Ishikawa (cell line): Measurements from ENCODE around the gene TRAPPC1.

Source experiments
- CEBPB ChIP-seq: IDR thresholded peaks from 2 replicates; pipeline ENCODE4 v1.6.1; 2012
- CREB1 ChIP-seq: IDR thresholded peaks from 2 replicates; pipeline ENCODE4 v1.6.1; 2012; ENCODE audit warnings: low read depth
- EGR1 ChIP-seq: IDR thresholded peaks from 2 replicates; pipeline ENCODE4 v1.6.1; 2012
- EP300 ChIP-seq: IDR thresholded peaks from 2 replicates; pipeline ENCODE4 v1.6.1; 2012; ENCODE audit warnings: borderline replicate concordance
- FOXM1 ChIP-seq: IDR thresholded peaks from 2 replicates; pipeline ENCODE4 v1.6.1; 2012; ENCODE audit warnings: low read depth, borderline replicate concordance
- NFIC ChIP-seq: IDR thresholded peaks from 2 replicates; pipeline ENCODE4 v1.6.1; 2012
- RAD21 ChIP-seq: IDR thresholded peaks from 2 replicates; pipeline ENCODE4 v1.6.1; 2012; ENCODE audit warnings: low read depth
- TAF1 ChIP-seq: IDR thresholded peaks from 2 replicates; pipeline ENCODE4 v1.6.1; 2012; ENCODE audit warnings: low read depth, mild to moderate bottlenecking
- TCF12 ChIP-seq: IDR thresholded peaks from 2 replicates; pipeline ENCODE4 v1.6.1; 2012; ENCODE audit warnings: low read depth
- TEAD4 ChIP-seq: IDR thresholded peaks from 2 replicates; pipeline ENCODE4 v1.6.1; 2012
- YY1 ChIP-seq: IDR thresholded peaks from 2 replicates; pipeline ENCODE4 v1.6.1; 2012; ENCODE audit warnings: low read depth
- ZBTB7A ChIP-seq: IDR thresholded peaks from 2 replicates; pipeline ENCODE4 v1.6.1; 2012; ENCODE audit warnings: low read depth
- TF ChIP-seq, protein P1 (sequence below): IDR thresholded peaks from 2 replicates; pipeline ENCODE4 v1.6.1; 2012
- TF ChIP-seq, protein P2 (sequence below): IDR thresholded peaks from 2 replicates; pipeline ENCODE4 v1.6.1; 2012
- TF ChIP-seq, protein P3 (sequence below): IDR thresholded peaks from 2 replicates; pipeline ENCODE4 v1.6.1; 2012; ENCODE audit warnings: low read depth, mild to moderate bottlenecking

Gene TRAPPC1

DNA sequence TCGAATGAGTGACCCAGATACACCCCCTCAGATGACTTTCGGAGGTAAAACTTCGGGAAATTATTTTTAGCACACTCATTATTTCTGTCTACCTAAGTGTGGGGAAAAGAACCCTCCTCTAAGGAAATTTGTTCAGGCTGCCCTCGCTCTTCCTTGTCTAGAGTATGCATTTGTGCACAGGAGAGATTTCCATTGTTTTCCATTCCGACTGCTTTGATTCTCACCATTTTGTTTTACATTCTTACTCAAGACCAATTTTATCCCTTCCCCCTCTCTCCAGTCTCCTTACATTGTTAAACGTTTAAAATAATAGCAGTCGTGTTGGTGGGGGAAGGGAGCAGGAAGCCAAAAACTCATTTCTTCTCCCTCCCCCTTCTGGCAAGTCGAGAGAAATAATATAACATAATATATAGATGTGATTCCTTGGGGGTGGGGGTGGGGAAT lies 44.7 kb downstream of the TRAPPC1 start:
- no peak for TF ChIP-seq ZBTB7A
- TF ChIP-seq RAD21: peak; percentile 3; the same call in 1 of the 2 replicates
- TF ChIP-seq, protein P1, sequence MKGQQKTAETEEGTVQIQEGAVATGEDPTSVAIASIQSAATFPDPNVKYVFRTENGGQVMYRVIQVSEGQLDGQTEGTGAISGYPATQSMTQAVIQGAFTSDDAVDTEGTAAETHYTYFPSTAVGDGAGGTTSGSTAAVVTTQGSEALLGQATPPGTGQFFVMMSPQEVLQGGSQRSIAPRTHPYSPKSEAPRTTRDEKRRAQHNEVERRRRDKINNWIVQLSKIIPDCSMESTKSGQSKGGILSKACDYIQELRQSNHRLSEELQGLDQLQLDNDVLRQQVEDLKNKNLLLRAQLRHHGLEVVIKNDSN: no peak

DNA sequence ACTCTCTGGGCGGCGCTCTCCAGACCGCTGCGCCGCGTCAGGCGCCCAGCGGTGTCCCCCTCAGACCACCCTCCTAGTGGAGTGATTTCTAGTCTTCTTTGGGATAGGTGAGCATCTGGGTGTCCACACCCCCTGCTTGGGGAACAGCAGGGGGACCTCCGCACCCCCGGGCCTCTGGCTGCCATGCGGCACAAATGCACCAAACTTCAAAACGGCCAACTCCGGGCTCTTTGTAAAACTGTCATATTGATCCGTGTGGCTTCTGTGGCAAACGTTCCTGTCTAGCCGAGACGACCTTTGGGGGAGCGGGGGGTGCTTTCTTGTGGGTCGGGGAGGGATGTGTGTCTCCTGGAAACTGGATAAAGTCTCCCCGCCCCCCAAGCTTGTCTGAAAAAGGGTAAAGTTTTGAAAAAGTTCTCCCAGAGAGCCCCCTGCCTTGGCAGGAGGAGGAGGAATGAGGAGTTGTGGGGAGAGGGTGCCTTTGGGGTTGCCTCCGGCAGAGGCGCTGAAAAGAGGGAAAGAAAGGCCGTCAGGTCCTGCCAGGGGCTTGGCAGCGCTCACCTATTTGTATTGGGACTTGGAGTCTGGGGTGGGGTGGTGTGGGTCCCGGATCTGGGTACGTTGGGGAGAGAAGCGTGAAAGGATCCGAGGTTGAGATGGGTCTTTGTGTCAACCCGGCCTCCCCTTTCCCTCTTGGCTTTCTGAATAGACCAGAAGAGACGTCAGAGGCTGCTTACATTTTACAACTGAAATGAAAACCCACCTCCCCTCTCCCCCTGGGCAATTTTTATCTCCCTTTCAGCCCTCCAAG lies 45.3 kb downstream of the TRAPPC1 start:
- TF ChIP-seq, protein P2, sequence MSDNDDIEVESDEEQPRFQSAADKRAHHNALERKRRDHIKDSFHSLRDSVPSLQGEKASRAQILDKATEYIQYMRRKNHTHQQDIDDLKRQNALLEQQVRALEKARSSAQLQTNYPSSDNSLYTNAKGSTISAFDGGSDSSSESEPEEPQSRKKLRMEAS: no peak
- TF ChIP-seq TAF1: no peak; the same call in 1 of the 2 replicates
- TF ChIP-seq, protein P3, sequence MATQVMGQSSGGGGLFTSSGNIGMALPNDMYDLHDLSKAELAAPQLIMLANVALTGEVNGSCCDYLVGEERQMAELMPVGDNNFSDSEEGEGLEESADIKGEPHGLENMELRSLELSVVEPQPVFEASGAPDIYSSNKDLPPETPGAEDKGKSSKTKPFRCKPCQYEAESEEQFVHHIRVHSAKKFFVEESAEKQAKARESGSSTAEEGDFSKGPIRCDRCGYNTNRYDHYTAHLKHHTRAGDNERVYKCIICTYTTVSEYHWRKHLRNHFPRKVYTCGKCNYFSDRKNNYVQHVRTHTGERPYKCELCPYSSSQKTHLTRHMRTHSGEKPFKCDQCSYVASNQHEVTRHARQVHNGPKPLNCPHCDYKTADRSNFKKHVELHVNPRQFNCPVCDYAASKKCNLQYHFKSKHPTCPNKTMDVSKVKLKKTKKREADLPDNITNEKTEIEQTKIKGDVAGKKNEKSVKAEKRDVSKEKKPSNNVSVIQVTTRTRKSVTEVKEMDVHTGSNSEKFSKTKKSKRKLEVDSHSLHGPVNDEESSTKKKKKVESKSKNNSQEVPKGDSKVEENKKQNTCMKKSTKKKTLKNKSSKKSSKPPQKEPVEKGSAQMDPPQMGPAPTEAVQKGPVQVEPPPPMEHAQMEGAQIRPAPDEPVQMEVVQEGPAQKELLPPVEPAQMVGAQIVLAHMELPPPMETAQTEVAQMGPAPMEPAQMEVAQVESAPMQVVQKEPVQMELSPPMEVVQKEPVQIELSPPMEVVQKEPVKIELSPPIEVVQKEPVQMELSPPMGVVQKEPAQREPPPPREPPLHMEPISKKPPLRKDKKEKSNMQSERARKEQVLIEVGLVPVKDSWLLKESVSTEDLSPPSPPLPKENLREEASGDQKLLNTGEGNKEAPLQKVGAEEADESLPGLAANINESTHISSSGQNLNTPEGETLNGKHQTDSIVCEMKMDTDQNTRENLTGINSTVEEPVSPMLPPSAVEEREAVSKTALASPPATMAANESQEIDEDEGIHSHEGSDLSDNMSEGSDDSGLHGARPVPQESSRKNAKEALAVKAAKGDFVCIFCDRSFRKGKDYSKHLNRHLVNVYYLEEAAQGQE: no peak
- no peak for TF ChIP-seq YY1
- TF ChIP-seq ZBTB7A: no peak; the same call in 1 of the 2 replicates
- TF ChIP-seq NFIC: no peak

DNA sequence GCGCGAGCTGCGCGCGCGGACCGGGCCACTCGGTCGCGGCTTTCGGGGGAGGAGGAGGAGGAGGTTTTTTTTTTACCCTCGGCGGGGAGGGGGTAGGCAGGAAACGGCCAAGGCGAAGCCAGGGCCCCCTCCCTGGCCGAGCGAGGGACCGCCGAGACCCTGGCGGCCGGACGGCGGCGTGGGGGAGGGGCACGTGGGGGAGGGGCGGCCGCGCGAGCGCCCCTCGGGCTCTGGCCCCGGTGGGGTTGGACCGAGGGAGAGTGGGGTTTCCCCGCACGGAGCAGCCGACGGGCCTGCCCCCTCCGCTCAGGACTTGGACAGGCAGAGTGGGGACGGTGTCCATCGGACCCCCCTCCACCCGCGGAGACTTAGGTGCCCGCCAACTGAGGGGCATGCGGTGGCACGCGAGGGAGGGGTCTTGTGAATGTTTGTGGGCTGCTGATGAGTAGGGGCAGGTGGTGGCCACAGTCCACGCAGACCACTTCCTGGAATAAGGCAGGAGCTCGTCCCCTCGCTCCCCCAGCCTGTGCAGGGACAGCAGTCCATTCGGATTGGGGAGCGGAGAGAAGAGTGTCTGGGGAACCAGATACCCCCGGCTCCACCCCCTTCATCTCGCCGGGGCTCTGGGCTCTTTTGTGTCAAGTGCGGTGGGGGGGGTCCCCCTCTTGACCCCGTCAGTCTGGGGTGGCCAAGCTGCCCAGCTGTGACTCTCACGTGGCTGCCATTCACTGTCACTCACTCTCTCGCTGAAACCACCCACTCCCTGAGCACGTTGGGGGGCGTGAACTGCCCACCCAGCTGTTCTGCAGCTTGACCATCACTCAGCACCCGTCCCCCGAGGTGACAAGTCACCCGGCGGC lies 46.1 kb downstream of the TRAPPC1 start:
- no peak for TF ChIP-seq YY1
- TF ChIP-seq, protein P1: peak; percentile 57
- TF ChIP-seq, protein P2: peak; percentile 71
- TF ChIP-seq TCF12: peak; percentile 21; the same call in 1 of the 2 replicates
- no peak for TF ChIP-seq EGR1
- TF ChIP-seq CEBPB: no peak
- TF ChIP-seq ZBTB7A: peak; percentile 86
- no peak for TF ChIP-seq FOXM1
- no peak for TF ChIP-seq NFIC
- TF ChIP-seq TEAD4: no peak
- TF ChIP-seq RAD21: no peak
- TF ChIP-seq TAF1: no peak; the same call in 1 of the 2 replicates
- TF ChIP-seq EP300: no peak
- TF ChIP-seq, protein P3: no peak
- TF ChIP-seq CREB1: no peak

DNA sequence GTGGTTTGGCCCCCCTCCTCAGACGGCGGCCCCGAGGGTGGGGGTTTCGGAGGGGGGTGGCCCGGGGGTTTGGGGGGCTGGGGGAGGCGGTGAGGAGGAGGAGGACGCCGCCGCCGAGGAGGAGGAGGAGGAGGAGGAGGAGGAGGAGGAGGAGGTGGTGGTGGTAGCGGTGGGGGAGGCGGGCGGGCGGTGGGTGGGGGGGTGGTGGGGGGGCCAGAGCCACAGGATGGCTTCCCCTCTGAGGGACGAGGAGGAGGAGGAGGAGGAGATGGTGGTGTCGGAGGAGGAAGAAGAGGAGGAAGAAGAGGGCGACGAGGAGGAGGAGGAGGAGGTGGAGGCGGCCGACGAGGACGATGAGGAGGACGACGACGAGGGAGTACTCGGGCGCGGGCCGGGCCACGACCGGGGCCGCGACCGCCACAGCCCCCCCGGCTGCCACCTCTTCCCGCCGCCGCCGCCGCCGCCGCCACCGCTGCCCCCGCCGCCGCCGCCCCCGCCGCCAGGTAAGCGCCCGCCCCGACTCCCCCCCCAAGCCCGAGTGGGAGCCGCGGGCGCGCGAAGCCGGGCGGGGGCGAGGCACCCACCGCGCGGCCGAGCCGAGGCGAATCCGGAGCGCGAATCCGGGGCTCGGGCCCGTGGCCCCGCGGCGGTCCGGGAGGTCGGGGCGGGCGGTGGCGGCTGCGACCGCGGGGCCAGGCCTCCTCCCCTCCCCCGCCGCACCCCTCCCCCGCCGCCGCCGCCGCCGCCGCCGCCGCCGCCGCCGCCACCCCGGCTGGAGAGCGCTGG lies 47.0 kb downstream of the TRAPPC1 start:
- TF ChIP-seq EP300 (no peak), ZBTB7A (0 out of 2 replicates have a peak, but pooled peaks have one; percentile 0)

DNA sequence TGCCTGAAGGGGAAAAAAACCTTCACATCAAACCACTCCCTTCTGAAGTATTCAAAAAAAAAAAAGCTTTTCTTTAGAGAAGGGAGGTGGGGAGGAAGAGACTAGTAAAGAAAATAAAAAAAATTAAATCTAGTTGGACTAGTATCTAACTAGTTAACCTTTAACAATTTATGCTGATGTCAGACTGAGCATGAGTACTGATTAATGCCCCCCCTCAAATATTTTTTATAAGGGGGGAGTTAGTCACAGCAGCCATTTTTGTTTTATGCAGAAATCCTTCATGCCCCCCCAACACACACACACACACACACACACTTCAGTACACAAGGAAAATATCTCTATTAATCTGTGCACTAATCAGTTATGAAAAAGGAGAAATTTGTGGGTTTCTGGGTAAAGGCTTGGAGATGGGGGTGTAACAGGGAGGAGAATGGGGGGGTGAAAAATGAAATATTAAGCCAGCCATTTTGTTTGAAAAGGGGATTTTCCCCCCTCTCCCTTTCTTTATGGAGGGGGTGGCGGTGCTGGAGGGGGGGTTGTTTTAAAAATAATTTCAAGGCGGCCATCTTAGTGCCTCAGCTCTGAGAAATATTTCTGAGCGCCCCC lies 47.9 kb downstream of the TRAPPC1 start:
- TF ChIP-seq TEAD4: no peak
- 0 out of 2 replicates have a peak, but pooled peaks have one; percentile 29 for TF ChIP-seq ZBTB7A
- peak; percentile 60; the same call in 1 of the 2 replicates for TF ChIP-seq YY1
- TF ChIP-seq EP300: no peak
- no peak for TF ChIP-seq CEBPB
- no peak for TF ChIP-seq TCF12
- TF ChIP-seq, protein P1: no peak
- TF ChIP-seq, protein P2: no peak
- no peak for TF ChIP-seq RAD21
